ENCODE results near the gene CHAF1B. TPM values are rescaled to one million over a fixed set of nuclear protein-coding genes. Genes with fewer than 3 reads are reported as not detected.

Gene CHAF1B
- total RNA-seq, 4 donors from 2014 or later = 0.98 to 1.5 (median 1.1) TPM

GRCh38 chr21:36379251-36379650 lies 5.9 kb upstream of the CHAF1B start:
- TF ChIP-seq CTCF (IDR thresholded peaks at IDR 0.05; ENCODE audit: low read depth) = no peak

DNA sequence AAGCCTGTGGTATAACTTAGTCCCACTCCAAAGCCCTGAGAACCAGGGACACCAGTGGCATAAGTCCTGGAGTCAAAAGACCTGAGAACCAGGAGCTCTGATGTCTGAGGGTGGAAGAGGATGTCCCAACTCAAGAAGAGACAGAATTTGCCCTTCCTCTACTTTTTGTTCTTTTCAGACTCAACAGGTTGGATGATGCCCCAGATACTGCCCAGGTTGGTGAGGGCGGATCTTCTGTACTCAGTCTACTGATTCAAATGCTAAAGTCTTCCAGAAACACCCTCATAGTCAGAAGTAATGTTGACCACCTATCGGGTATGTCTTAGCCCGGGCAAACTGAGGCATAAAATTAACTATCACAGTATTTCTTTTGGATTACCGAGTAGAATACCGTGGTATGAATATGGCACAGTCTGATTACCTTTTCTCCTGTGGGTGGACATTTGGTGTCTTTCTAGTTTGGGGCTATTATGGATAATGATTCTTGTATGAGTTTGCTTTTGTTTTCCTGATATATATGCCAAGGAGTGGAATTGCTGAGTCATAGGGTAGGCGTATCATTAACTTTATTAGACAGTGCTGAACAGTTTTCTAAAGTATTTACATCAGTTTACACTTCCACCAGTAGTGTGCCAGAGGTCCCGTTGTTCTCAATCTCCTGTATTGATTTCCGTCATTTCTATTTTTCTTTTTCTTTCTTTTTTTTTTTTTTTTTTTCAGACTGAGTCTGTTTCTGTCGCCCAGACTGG lies 3.2 kb upstream of the CHAF1B start:
- no peak for TF ChIP-seq CTCF (IDR thresholded peaks at IDR 0.05; ENCODE audit: low read depth)

GRCh38 chr21:36384885-36385232 lies 333 bp upstream of the CHAF1B start:
- no peak for TF ChIP-seq CTCF (IDR thresholded peaks at IDR 0.05; ENCODE audit: low read depth)

DNA sequence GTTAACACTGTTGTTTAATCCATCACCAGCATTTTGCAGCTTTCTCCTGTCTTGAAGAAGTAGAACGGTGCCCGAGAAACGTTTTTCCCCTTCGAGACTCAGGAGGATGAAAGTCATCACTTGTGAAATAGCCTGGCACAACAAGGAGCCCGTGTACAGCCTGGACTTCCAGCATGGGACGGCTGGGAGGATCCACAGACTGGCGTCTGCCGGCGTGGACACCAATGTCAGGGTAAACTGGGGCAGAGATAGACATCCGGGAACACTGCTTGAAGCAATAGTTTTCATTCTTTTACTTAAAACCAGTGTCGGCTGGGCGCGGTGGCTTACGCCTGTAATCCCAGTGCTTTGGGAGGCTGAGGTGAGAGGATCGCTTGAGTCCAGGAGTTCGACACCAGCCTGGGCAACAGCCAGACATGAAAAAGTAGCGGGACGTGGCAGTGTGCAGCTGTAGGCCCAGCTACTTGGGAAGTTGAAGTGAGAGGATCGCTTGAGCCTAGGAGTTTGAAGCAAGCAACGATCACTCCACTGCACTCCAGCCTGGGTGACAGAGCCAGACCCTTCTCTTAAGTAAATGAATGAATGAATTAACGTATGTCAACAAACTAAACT lies 945 bp downstream of the CHAF1B start:
- no peak for TF ChIP-seq CTCF (IDR thresholded peaks at IDR 0.05; ENCODE audit: low read depth)

DNA sequence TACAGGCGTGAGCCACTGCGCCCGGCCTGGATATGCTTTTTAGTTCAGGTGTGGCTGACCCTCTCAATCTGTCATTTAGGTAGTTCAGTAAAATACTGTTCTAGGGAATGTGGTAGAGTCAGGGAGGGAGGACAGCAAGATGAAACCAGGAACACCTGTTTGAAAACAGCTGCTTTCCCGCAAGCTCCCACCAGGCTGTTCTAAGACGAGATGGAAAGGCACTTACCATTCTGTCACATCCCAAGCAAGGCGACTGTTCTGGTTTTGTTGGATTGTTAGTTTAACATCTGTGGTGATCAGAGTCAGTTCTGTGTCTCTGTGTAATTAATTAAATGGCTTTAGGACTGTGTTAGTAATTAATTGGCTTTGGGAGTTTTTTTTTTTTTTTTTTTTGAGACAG lies 2.9 kb downstream of the CHAF1B start:
- TF ChIP-seq CTCF (IDR thresholded peaks at IDR 0.05; ENCODE audit: low read depth) = no peak

DNA sequence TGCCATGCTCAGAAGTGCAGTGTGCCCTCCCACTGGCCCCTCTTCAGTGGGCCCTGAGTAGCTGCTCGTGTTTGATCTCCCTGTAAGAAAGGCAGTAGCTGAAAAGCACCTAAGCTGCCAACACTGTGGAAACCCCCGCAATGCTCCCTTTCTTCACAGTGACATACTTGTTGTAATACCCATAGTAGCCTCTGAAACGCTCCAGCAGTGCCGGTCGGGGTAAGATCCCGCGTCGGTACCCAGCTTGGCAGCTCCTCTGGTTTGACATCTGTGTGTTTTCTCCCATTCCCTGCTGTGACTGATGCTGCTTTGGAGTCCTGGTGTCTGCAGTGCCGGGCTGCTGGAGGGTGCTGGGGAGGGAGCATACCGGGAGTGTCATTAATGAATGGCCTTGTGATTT lies 3.6 kb downstream of the CHAF1B start:
- TF ChIP-seq CTCF (IDR thresholded peaks at IDR 0.05; ENCODE audit: low read depth) = no peak

DNA sequence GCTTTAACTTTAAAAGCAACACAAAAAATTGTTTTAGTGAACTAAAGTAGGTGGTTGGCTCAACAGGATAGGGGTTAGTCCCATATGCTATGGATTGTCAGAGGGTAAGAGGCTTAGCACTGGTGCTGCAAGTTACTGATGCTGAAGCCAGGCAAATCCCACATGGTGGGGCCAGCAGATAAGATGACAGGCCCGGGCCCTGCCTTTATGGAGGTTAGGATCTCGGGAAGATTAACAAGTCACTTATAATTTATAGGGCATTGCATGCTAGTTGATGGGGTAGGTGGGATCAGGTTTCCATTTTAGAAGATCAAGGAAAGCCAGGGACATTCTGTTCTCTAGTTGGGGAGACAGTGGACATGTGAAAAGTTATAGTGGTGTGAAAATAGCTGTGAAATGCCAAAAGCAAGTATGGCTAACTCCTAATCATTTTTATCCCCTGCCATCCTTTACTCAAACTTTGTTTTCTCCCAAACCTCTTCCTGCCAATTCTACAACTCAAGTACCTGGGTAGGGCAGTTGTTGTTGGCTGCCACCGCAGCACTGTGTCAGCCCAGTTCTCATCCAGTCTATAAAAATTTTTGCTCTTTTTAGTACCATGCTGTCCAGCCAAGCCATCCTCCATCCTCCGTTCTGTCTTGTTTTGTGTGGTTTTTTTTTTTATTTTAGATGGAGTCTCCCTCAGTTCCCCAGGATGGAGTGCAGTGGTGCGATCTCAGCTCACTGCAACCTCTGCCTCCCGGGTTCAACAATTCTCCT lies 10.3 kb downstream of the CHAF1B start:
- no peak for TF ChIP-seq CTCF (IDR thresholded peaks at IDR 0.05; ENCODE audit: low read depth)
